Psoas muscle (tissue), 8 donors: ENCODE results near the gene YEATS4. TPM values are rescaled to one million over a fixed set of nuclear protein-coding genes. Genes with fewer than 3 reads are reported as not detected.

Experiments
- ATAC-seq, 4 donors: fragments of 200-7000 bp; cut with Tn5 transposase; one replicate each; pipeline ENCODE4 v1.9.1; 2020; ENCODE audit warnings: moderate library complexity in 3 of 4, mild to moderate bottlenecking in 2 of 4
- DNase-seq, 2 donors: peaks; one replicate each; pipeline ENCODE4 v3.0.0-alpha.2; 2020
- H3K27ac ChIP-seq: fragments of 200-600 bp; one replicate; pipeline ENCODE4 v1.8.0; 2022
- H3K27me3 ChIP-seq, 3 donors: fragments of 200-600 bp in 1 of 3; one replicate each; pipeline versions ENCODE4 v1.6.1 to v1.8.0; 2013 to 2022; ENCODE audit warnings: low read length in 2 of 3, mild to moderate bottlenecking in 2 of 3, moderate library complexity in 1 of 3; ENCODE audit not compliant: insufficient read depth in 3 of 3
- H3K36me3 ChIP-seq, 2 donors: fragments of 200-600 bp in 1 of 2; one replicate each; pipeline versions ENCODE4 v1.6.1 to v1.8.0; 2013 to 2022; ENCODE audit warnings: low read depth in 1 of 2, mild to moderate bottlenecking in 1 of 2, moderate library complexity in 1 of 2; ENCODE audit not compliant: insufficient read depth in 1 of 2
- H3K4me1 ChIP-seq: fragments of 200-600 bp; one replicate; pipeline ENCODE4 v1.8.0; 2022
- H3K4me3 ChIP-seq: fragments of 200-600 bp; one replicate; pipeline ENCODE4 v1.8.0; 2022; ENCODE audit warnings: mild to moderate bottlenecking
- H3K9me3 ChIP-seq: fragments of 200-600 bp; one replicate; pipeline ENCODE4 v1.8.0; 2022
- CTCF ChIP-seq: fragments of 200-600 bp; IDR thresholded peaks from one replicate; pipeline ENCODE4 v1.8.0; 2022; ENCODE audit warnings: antibody characterized with exemption
- WGBS, 3 donors: extraction: QIAGEN DNeasy Blood & Tissue Kit; methylation state at CpG; one replicate each; pipeline versions ENCODE4 v1.1.6 to v1.1.7; 2013; 5-methylcytosine and 5-hydroxymethylcytosine counted together
- intact Hi-C, 2 donors: fragments of 100-400 bp; cut with DNase I; formaldehyde crosslinking; loops; one replicate each; pipeline versions ENCODE4 v1.11.0 to v1.14.2; 2022
- polyA plus RNA-seq, 3 donors: library from polyadenylated mRNA; stranded (reverse); fragments of 200-250 nt; gene quantifications; one replicate each; pipeline ENCODE4 v1.2.3, GENCODE V29; 2013
- total RNA-seq, 4 donors: library from RNA; stranded (reverse); fragmentation: NEBNext Ultra II Directional in 2 of 4; extraction: Animal tissue kit (Norgen Biotek cat#: 25700) in 2 of 4; gene quantifications; one replicate each; pipeline versions ENCODE4 v1.2.1 to v1.2.4, GENCODE V29; 2021 to 2023
- donor health status: healthy with polysubstance abuse.
- donor health status: DM: no; HTN: no; CAD: no; lungs with moderate emphysema.
- donor health status: Bipolar disorder and iron deficiency.
- donor health status: healthy.
- donor health status: DM: yes; HTN: yes; CAD: no.
- donor health status: DM: no; HTN: no; CAD: no.
- donor health status: DM: no; HTN: no; CAD: no.
- donor health status: DM: yes; HTN: yes; CAD: no.

The YEATS4 gene
- total and polyA plus RNA-seq, 7 donors: 6.2 to 17.7 (median 12.4) TPM

GRCh38 chr12:69330475-69331473 is 28.8 kb upstream of the YEATS4 start:
- 13 to 15% (median 14%) methylated on average over 18 of the region's 18 CpGs for WGBS, 3 donors
- Histone ChIP-seq H3K36me3 (no peaks in the 10 kb centered on the region), H3K27me3 (peaks cover 0 to 10% (median 2%) of the 10 kb centered on the region in 3 donors), H3K4me3 (peak overlapping the region; percentile 63), H3K4me1 (peaks cover 6% of the 10 kb centered on the region), H3K9me3 (no peaks in the 10 kb centered on the region), H3K27ac (no peak overlapping the region)
- no peak for ATAC-seq
- no peak for DNase-seq
- intact Hi-C loops: no loop called here
- no peak for TF ChIP-seq CTCF

- Histone ChIP-seq H3K36me3 (no peaks in the 10 kb centered on the region), H3K4me3 (peak overlapping the region; percentile 63), H3K27me3 (peaks cover 0 to 10% (median 2%) of the 10 kb centered on the region in 3 donors), H3K9me3 (no peaks in the 10 kb centered on the region), H3K4me1 (peaks cover 6% of the 10 kb centered on the region), H3K27ac (no peak overlapping the region)
- no peak for TF ChIP-seq CTCF
- ATAC-seq (no peak), DNase-seq (no peak)
- intact Hi-C loops: no loop called here
- 14 to 29% (median 18%) methylated on average over 7 of the region's 7 CpGs for WGBS, 3 donors
These were observed 28.0 kb upstream of the YEATS4 start for GRCh38 chr12:69331519-69331908.

GRCh38 chr12:69331909-69332684 is 27.4 kb upstream of the YEATS4 start:
- intact Hi-C loops: no loop called here
- DNase-seq (no peak), ATAC-seq (no peak)
- Histone ChIP-seq H3K4me3 (peak overlapping the region; percentile 63), H3K4me1 (peaks cover 6% of the 10 kb centered on the region), H3K9me3 (no peaks in the 10 kb centered on the region), H3K27ac (no peak overlapping the region), H3K27me3 (peaks cover 0 to 8% (median 2%) of the 10 kb centered on the region in 3 donors), H3K36me3 (no peaks in the 10 kb centered on the region)
- whole genome bisulfite sequencing, 3 donors: 52 to 69% (median 60%) methylated on average over 20 of the region's 20 CpGs
- no peak for TF ChIP-seq CTCF

GRCh38 chr12:69332815-69333358 is 26.7 kb upstream of the YEATS4 start:
- Histone ChIP-seq H3K27me3 (peaks cover 0 to 5% (median 2%) of the 10 kb centered on the region in 3 donors), H3K36me3 (no peaks in the 10 kb centered on the region), H3K4me3 (no peak overlapping the region), H3K9me3 (no peaks in the 10 kb centered on the region), H3K4me1 (peaks cover 6% of the 10 kb centered on the region), H3K27ac (no peak overlapping the region)
- DNase-seq (no peak), ATAC-seq (no peak)
- TF ChIP-seq CTCF: no peak
- 87 to 92% (median 90%) methylated on average over 6 of the region's 6 CpGs for WGBS, 3 donors
- intact Hi-C loops: no loop called here
